HG03066 (cell line): ENCODE measurements around the gene USP46.

ENCODE experiments used
- ATAC-seq: cut with Tn5 transposase; IDR thresholded peaks from one replicate; pipeline ENCODE4 v1.9.1; 2021; ENCODE audit warnings: low read depth; ENCODE audit not compliant: unreplicated experiment

Gene USP46, protein sequence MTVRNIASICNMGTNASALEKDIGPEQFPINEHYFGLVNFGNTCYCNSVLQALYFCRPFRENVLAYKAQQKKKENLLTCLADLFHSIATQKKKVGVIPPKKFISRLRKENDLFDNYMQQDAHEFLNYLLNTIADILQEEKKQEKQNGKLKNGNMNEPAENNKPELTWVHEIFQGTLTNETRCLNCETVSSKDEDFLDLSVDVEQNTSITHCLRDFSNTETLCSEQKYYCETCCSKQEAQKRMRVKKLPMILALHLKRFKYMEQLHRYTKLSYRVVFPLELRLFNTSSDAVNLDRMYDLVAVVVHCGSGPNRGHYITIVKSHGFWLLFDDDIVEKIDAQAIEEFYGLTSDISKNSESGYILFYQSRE

DNA sequence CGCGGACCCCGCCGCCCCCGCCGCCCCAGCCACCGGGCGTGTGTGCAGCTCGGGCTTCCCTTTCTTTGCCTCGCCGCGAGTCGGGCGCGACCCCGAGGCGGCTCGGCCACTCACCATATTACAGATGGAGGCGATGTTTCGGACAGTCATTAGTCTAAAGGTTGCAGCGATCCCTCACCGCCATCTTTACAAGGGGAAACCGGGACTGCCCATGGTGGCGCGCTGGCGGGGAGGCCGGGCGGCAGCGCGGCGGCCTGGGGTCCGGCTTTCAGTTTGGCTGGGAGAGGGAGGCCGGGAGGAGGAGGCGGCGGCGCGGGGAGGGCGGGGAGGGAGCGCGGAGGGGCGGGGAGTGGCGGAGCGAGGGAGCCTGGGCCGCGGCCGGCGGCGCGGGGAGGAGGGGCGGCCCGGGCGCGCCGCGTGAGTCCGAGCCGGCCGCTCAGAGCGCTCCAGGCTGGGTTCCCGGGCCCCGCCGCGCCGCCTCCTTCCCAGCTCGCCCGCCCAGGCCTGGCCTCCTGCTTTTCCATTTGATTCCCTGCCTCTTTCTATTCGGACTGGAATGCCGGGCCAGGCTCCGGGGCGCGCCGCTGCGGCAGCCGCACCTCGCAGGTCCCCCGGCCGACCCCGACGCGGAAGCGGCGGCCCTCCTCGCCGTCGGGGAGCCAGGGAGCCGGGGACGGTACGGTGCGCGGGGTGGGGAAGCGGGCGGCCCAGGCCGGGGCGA is at the start of gene USP46:
TSS of gene USP46 (minus strand) at position 301 of the 721 bp plus-strand sequence. CDS start at position 150, 151 bp downstream.
- peak; percentile 83 for ATAC-seq

DNA sequence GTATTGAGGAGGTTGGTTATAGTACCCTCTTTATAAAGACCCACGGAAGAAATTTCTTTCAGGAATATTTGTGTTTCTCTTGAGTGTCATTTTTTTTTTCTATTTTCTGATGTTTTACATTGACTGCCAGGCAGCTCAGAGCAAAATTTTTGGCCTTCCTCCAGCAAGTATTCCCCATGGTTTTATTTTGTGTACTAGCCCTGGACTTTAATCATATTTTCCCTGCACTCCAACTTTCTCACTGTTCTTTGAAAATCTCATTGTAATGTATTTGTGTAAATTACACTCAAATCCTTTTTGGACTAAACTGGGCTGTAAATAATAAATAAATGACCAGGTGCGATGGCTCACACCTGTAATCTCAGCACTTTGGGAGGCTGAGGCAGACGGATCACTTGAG is 45.6 kb upstream of the USP46 start:
- ATAC-seq, result no peak

DNA sequence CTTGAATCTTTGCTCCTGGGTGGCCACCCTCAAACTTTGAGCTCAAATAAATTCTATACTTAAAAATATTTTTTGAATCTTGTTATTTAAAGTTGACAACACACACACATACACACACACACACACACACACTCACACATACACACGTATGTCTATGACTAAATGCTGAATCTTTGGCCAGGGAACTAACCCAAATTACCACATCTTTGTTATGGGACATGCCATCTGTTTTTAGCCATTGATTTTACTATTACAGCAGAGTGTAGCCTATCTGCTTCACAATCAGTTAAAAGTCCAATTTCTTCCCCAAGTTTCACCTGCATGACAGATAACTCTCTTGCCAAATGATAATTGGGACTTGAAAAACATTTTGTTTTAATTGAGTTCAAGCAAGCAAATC is 45.0 kb upstream of the USP46 start:
- no peak for ATAC-seq

DNA sequence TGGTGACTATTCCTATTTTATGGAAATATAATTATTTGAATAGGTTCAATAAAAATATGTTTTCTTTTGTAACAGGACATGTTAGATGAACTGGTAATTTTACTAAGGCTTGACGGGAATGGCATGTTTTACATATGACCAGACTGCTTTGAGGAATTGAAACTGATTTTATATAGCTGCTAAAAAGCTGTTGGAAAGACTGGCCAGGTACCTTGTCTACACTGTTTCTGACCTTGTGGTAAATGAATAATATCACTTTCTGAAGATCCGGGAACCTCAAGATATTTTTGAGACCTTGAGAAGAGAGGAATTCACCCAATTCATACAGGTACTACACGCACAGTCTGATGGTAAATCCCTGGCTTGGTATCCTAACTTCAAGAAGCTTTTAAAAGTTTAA is 42.1 kb upstream of the USP46 start:
- peak; percentile 92 for ATAC-seq

DNA sequence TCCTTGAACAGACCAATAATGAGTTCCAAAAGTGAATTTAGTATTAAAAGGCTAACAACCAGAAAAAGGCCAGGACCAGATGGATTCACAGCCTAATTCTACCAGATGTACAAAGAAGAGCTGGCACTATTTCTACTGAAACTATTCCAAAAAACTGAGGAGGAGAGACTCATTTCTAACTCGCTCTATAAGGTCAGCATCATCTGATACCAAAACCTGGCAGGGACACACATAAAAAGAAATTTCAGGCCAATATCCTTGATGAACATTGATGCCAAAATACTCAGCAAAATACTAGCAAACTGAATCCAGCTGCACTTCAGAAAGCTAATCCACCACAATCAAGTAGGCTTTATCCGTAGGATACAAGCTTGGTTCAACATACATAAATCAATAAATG is 35.8 kb upstream of the USP46 start:
- ATAC-seq, result no peak

DNA sequence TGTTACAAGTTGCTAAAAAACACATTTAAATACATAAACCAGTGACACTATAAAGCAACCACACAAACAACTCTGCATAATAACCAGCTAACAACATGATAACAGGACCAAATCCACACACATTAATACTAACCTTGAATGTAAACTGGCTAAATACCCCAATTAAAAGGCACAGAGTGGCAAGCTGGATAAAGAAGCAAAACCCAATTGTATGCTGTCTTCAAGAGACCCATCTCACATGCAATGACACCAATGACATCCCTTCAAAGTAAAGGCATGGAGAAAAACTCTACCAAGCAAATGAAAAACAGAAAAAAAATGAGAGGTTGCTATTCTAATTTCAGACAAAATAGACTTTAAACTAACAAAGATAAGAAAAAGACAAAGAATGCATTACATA is 34.4 kb upstream of the USP46 start:
- ATAC-seq, result no peak

DNA sequence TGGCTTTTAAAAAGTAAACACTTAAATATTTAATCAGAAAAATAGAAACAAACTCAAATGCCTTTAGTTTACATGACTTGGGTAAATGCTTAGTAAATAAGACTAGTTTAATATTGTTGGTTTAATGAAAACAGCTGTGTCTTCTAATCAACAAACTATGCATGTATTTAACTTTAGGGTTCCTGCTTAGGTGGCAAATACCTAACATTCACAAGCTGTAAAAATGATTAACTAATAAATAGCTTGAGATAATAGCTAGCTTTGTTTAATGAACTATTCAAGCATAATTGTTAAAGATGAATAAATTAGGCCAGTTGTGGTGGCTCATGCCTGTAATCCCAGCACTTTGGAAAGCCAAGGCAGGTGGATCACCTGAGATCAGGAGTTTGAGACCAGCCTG is 30.0 kb upstream of the USP46 start:
- ATAC-seq, result no peak

DNA sequence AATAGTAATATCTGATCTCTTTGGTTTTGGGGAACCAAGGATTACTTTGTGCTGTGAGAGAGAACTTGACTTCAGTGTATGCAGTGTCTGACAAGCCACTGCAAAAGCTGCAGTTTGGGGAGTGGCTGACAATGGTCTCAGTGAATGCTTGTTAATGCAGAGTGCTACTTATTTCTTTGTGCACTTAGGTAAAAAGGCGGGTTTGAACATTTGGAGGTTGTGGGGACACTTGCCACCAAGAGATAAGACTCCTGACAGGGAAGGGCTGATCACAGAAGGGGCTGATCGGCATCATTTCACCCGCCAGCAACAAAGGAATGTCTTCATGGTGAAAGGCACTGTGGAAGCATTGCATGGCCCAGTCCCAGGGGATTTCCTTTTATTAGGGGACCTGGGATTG is 28.6 kb upstream of the USP46 start:
- ATAC-seq, result no peak

DNA sequence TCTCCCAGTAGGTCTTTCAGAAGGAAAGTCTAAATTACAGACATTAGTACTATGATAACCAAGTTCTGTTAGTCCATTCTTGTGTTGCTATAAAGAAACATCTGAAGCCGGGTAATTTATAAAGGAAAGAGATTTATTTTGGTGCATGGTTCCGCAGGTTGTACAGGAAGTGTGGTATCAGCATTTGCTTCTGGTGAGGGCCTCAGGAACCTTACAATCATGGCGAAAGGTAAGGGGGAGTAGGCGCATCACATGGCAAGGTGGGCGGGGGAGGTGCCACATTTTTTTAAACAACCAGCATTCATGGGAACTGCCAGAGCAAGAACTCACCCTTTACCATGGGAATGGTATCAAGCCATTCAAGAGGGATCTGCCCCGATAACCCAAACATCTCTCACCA is 26.2 kb upstream of the USP46 start:
- peak; percentile 47 for ATAC-seq

DNA sequence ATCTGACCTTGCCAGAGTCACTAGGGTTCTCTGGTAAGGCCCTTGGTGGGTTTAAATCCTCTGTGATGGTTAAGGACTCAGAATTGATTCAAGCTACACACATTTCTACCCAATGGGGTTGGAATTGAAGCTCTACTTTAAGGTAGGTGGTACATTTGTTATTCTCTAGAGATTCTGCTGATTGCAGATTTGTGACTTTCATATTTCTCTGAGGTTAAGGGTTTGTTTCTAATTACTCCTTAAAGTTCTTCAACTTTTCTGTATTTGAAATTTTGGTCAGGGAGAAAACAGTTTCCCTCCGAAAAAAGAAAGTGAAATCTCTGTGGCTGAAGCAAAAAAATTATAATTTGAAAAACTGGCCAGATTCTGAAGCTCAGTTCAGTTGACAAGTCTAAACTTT is 25.8 kb upstream of the USP46 start:
- peak; percentile 49 for ATAC-seq

DNA sequence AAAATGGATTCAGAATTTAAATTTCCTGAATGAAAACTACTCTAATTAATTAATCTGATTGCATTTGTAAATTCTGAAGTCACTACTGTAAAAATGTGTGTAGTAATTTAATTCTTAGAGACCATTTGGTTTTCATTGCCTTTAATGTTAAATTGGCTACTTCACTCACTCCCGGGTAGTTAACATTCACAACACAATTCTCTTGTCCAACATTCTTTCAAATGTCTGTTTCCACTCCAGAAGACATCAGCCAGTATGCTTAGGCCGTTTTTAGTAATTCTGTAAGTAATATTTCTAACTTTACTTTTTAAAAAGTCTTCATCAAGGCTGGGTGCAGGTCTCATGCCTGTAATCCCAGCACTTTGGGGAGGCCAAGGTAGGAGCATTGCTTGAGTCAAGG is 21.3 kb upstream of the USP46 start:
- ATAC-seq, result no peak

DNA sequence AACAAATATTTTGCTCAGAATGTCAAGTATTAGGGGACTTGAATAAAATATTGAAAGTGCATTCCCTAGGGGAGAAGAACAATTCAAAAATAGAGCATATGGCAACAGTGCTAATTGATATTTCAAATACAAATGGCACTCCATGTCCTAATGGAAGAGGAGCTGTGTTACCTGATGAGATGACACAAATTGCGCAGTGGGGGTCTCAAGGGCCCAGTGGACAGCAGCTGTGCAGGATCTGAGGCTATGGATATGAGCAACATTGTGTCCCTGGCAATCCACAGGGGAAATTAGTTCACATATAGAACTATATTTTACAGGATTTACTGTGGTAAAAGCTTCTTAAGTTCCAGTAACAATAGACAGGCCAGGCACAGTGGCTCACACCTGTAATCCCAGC is 17.4 kb upstream of the USP46 start:
- no peak for ATAC-seq

DNA sequence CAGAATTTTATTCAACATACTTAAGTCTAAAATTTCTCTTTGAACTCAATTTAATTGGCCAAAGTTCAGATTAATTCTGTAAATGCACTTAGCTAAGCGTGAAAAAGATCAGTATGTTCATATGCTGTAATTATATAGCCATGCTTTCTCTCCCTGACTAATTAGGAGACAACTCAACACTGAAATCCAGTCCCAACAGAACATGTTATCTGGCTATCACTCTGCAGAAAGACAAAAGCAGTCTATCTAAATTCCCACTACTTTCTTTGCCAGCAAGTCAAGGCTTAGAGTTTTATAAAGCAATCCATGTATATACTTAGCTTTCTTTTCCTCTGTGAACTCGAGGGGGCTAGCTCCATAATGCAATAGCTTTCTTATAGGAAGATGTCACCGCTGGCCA is 16.0 kb upstream of the USP46 start:
- no peak for ATAC-seq

DNA sequence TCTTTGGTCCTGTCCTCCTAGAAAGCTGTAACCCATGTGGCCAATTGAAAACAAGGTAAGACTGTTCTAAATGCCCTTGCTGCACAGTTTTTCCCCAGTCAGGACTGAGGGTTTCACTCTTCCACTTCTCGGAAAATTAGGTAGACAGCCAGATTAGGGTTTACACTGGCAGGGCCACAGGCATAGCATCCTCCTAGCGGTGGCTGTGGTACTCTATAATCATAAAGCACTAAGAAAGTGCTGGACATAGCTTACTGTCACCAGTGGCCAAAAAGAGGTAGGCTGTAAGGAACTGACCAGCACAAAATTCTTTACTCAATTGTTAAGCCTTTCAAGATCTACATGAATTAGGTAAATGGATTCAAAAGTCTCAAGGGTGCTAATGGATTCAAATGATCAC is 11.6 kb upstream of the USP46 start:
- no peak for ATAC-seq

DNA sequence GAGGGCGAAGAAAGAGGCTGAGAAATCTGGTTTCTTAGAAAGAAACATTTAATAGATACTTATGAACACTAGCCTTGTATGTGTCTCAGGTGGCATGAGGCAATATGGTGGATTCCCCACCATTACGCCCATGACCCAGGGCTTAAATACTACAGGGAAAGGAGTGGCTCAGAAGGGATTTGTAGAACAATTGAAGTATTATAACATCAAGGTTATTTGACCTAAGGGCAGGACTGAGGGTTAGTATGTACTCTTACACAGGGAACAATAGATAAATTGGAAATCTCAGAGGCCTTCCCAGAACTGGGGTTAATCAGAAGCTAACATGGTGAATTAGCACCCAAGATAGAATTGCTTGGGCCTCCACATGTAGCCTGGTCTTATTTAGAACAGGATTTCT is 11.0 kb upstream of the USP46 start:
- ATAC-seq, result no peak

DNA sequence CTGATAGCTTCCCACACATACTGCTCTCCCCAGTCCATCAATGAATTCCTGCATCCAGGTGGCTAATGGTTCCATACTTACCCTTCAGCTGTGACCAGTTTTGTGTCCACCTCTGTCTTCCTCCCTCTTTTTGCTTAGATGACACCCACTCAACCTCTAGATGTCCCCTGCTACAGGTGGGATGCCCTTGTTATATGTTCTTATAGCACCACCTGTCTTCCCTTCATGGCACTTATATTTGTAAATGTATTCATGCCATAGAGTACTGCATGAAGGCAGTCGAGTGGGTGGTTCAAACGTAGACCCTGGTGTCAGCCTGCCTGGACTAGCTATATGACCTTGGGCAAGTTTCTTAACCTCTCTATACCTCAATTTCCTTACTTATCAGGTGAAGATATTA is 6.5 kb upstream of the USP46 start:
- peak; percentile 88 for ATAC-seq

DNA sequence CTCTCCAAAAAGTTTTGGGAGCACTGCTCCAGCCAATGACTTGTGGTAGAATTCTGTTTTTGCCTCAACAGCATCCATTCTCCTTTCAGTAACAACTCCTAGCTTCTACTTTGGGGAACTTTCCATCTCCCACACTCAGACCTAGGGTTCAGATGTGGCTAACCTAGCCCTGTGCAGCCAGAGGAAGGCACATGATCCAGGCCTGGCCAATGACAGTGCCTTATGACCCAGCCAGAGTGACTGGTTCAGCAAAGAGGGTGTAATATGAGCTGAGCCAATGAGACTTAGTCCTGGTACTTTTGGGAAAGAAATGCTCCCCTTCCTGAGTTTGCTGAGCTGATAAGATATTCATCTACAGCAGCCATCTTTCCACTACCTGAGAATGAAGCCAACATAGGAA is 5.4 kb upstream of the USP46 start:
- ATAC-seq, result no peak

DNA sequence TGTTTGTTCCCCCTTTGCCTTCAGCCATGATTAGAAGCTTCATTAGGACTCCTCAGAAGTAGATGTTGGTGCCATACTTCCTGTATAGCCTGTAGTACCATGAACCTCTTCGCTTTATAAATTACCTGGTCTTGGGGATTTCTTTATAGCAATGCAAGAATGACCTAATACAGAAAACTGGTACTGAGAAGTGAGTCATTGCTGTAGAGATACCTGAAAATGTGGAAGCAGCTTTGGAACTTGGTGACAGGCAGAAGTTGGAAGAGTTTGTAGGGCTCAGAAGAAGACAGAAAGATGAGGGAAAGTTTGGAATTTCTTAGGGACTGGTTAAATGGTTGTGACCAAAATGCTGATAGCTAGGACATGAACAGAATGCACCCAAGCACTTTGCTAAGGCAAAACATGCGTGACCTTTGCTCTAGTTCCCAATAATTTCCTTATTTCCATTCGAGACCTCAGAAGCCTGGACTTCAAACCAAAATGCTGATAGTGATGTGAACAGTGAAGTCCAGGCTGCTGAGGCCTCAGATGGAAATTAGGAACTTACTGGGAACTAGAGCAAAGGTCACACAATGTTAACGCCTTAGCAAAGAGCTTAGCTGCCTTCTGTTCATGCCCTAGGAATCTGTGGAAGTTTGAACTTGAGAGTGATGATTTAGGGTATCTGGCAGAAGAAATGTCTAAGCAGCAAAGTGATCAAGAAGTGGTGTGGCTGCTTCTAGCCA is 3.0 kb upstream of the USP46 start:
- ATAC-seq, result no peak

DNA sequence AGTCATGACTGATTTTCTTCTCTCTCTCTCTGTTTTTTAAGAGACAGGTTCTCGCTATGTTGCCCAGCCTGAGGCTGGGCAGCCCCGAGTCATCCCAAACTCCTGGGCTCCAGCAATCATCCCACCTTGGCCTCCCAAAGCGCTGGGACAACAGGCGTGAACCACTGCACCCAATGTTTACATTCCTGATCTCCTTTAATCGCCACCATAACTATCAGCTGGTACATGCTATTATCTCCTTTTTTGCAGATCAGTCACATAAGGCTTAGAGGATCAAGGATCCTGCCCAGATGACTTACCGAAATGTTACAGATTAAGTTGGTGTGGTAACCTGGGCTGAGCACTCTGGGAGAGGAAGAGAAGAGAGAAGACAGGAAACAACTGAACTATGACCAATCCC is 1.5 kb upstream of the USP46 start:
- no peak for ATAC-seq

DNA sequence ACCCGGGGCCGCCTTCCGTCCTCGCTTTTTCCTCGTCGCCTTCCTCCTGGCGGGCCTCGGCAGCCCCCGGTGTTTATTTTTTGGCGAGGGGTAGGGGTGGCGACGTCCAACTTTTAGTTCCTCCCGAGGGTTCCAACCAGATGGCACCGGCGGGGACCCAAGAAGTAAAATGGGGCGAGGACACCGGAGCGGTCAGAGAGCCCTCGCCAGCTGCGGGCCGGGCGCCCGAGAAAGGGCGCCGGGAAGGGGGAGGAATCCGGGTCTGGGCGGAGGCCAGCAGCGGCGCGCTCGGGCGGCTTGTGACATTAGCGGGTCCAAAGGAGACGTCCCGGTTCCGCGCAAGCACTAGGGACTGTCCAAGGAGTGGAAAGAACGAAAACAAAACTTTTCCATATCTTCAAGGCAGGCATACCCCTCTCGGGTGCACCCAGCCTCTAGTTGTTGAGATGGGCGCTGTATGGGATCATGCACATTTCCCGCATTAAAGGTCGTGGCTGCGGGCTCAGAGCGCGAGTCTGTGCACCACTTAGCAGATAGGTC is 691 bp upstream of the USP46 start:
- peak; percentile 19 for ATAC-seq

DNA sequence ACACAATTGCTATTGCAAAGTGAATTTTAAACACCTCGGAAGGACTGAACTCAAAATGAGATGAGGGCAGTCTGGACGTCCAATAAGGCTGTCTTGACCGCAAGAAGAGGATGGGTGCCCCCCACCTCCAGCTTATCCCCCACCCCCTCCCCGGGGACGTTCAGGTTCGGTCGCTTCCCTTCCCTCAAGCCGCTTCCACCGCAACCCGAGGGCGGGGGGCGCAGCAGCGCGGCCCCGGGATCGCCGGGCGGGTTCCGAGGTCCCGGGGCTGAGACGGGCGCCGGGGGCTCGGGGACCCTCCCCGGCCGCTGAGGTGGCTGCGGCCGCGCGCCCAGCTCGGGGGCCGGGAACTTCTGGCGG is 480 bp downstream of the USP46 start:
- no peak for ATAC-seq
